ENCODE data around the gene OR3A2.
"Not testable (repeated sequence)": the region's sequence is repeated elsewhere in the genome, so short reads cannot be mapped to it uniquely, and the experiment has no call there.

DNA sequence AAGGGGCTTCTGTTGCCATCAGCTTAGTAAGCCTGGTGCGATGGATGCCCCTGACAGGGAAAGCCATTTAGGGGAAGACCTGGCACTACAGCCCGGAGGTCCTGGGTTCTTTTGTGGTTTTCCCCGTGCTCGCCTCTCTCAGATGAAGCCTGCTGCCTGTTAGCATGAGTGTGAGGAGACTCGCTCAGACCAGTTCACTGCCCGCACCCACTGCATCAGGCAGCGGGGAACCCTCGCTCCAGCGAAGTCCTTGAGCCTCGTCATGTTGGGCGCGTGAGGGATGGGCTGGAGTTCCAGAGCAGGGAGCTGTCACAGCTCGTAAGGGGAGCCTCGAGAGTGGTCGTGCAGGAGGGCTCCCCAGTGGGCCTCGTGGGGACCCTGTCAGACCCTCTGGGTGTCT, 26.1 kb upstream of the OR3A2 start:
- TF ChIP-seq, protein P1, sequence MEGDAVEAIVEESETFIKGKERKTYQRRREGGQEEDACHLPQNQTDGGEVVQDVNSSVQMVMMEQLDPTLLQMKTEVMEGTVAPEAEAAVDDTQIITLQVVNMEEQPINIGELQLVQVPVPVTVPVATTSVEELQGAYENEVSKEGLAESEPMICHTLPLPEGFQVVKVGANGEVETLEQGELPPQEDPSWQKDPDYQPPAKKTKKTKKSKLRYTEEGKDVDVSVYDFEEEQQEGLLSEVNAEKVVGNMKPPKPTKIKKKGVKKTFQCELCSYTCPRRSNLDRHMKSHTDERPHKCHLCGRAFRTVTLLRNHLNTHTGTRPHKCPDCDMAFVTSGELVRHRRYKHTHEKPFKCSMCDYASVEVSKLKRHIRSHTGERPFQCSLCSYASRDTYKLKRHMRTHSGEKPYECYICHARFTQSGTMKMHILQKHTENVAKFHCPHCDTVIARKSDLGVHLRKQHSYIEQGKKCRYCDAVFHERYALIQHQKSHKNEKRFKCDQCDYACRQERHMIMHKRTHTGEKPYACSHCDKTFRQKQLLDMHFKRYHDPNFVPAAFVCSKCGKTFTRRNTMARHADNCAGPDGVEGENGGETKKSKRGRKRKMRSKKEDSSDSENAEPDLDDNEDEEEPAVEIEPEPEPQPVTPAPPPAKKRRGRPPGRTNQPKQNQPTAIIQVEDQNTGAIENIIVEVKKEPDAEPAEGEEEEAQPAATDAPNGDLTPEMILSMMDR (optimal IDR thresholded peaks at IDR 0.05 in 1 of 3, IDR thresholded peaks at IDR 0.05 in 1 of 3, conservative IDR thresholded peaks at IDR 0.05 in 1 of 3; ENCODE audit: extremely low read depth in 1 of 3, insufficient read depth in 2 of 3, low read length in 3 of 3) = not testable (repeated sequence)
- TF ChIP-seq EZH2 (IDR thresholded peaks at IDR 0.05; ENCODE audit: low read length) = not testable (repeated sequence)
